HFFc6 (cell line): ENCODE measurements around the gene ZDBF2. TPM values are rescaled to one million over a fixed set of nuclear protein-coding genes. Genes with fewer than 3 reads are reported as not detected.

Experiments used
- DNase-seq: peaks from one replicate; pipeline ENCODE4 v3.0.0-alpha.2; 2018
- H3K27ac Mint-ChIP-seq: 2 replicates; pipeline ENCODE4 v1.8.0; 2020; ENCODE audit warnings: mild to moderate bottlenecking, mixed read lengths
- H3K27me3 Mint-ChIP-seq: 2 replicates; pipeline ENCODE4 v1.8.0; 2021; ENCODE audit warnings: mild to moderate bottlenecking, moderate library complexity, mixed read lengths; ENCODE audit not compliant: insufficient read depth
- H3K36me3 Mint-ChIP-seq: 2 replicates; pipeline ENCODE4 v1.8.0; 2021; ENCODE audit warnings: low read depth, mixed read lengths
- H3K4me1 Mint-ChIP-seq: 2 replicates; pipeline ENCODE4 v1.8.0; 2020; ENCODE audit warnings: low read depth, mixed read lengths
- H3K4me3 Mint-ChIP-seq: 2 replicates; pipeline ENCODE4 v1.8.0; 2020; ENCODE audit warnings: mild to moderate bottlenecking, moderate library complexity, mixed read lengths
- H3K9me3 Mint-ChIP-seq: 2 replicates; pipeline ENCODE4 v1.8.0; 2020; ENCODE audit warnings: mild to moderate bottlenecking, mixed read lengths
- CTCF ChIP-seq: fragments of 200-600 bp; sonication (generic); IDR thresholded peaks from 2 replicates; pipeline ENCODE4 v1.5.0; 2021; ENCODE audit warnings: antibody characterized with exemption, mild to moderate bottlenecking
- total RNA-seq, 6 experiments: library from RNA; stranded (reverse); fragmentation: NEBNext Ultra II Directional; extraction: Animal tissue kit (Norgen Biotek cat#: 25700); gene quantifications; 2 replicates in 1 of 6; 3 replicates in 5 of 6; pipeline ENCODE4 v1.2.3, GENCODE V29; 2021

The ZDBF2 gene
- total RNA-seq, 6 experiments from 2014 or later, result 11.4 to 15.4 (median 12.9) TPM

DNA sequence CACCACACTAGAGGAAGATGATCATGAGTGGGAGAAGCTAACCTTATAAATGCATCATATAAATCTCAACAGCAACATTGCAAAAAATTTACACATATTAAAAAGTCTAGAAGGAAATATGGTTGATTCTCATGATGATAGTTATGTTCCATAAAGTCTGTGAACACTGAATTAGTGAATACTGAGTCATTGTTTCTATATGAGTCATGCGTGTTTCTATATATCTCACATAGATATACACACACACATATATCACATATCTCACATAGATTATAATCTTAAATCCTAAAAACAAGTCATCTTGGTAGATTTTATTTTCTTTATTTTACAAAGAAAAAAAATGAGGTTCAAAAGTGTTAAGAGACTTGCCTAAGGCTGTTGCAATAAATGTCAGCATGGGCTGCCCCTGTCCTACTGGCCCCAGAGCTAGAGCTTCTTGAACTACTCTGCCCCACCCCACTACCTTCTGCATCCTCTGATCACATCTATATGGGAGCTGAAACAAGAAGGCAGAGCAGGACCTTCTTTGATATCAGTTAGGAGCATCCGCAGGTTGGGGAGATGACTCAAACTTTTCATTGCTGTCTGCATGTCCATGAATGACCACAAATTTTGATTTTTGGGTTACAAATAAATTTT, 87.1 kb downstream of the ZDBF2 start:
- TF ChIP-seq CTCF, result no peak
- H3K4me3 Mint-ChIP-seq, result no peak overlapping the region
- H3K27ac Mint-ChIP-seq, result no peak overlapping the region
- DNase-seq, result no peak
- H3K9me3 Mint-ChIP-seq, result peaks cover 24% of the 10 kb centered on the region
- H3K27me3 Mint-ChIP-seq, result peaks cover 1% of the 10 kb centered on the region; the same call in 1 of the 2 replicates
- no peaks in the 10 kb centered on the region for H3K36me3 Mint-ChIP-seq
- H3K4me1 Mint-ChIP-seq, result no peaks in the 10 kb centered on the region

Other genes with a start within 250 kb of the ZDBF2 start
- gene INO80D, start 188.5 kb upstream of the ZDBF2 start, total RNA-seq, result 10 to 100 TPM; 11.3 to 13.1 (median 12.0) TPM
- gene NDUFS1, start 115.2 kb upstream of the ZDBF2 start, total RNA-seq, result 10 to 100 TPM; 83.5 to 89.0 (median 84.6) TPM
- 100 to 1,000 TPM; 588 to 647 (median 609) TPM for gene EEF1B2, start 114.8 kb upstream of the ZDBF2 start, total RNA-seq
- 1 to 10 TPM in 4 of 6 experiments, under 1 TPM in 2; 0.47 to 2.6 (median 1.2) TPM for gene ADAM23, start 168.9 kb downstream of the ZDBF2 start, total RNA-seq